GM10266 (cell line): ENCODE results near the gene RPL22L1.
A peak's percentile ranks its signal among the peaks of the same experiment; 100 is the strongest.

Experiments
- DNase-seq: peaks from one replicate; pipeline ENCODE4 v3.0.0; 2012; ENCODE audit errors: extremely low spot score
- CTCF ChIP-seq: IDR thresholded peaks from 2 replicates; pipeline ENCODE4 v1.5.1; 2012; ENCODE audit warnings: mild to moderate bottlenecking, low read depth; ENCODE audit not compliant: control insufficient read depth, insufficient read depth; ENCODE audit errors: missing control alignments

The RPL22L1 gene

GRCh38 chr3:170909129-170909903, 39.3 kb upstream of the RPL22L1 start:
- no peak for DNase-seq
- TF ChIP-seq CTCF, result no peak

- no peak for TF ChIP-seq CTCF
- DNase-seq, result peak; percentile 97
Measured at GRCh38 chr3:170908235-170909116, 38.5 kb upstream of the RPL22L1 start, which contains the start of gene EIF5A2. Gene EIF5A2, minus strand, starts transcription at chr3:170908637. Its CDS starts 831 bp downstream, at chr3:170907806.

- DNase-seq, result peak; percentile 40
Measured at GRCh38 chr3:170907637-170908234, 37.7 kb upstream of the RPL22L1 start.

GRCh38 chr3:170905862-170906261, 35.9 kb upstream of the RPL22L1 start:
- no peak for TF ChIP-seq CTCF
- DNase-seq, result no peak

More at GRCh38 chr3:170907637-170908234, 37.7 kb upstream of the RPL22L1 start:
- TF ChIP-seq CTCF, result no peak

- DNase-seq, result no peak
Measured at GRCh38 chr3:170903123-170903522, 33.1 kb upstream of the RPL22L1 start.

GRCh38 chr3:170899455-170899854, 29.5 kb upstream of the RPL22L1 start:
- TF ChIP-seq CTCF, result no peak

More at GRCh38 chr3:170903123-170903522, 33.1 kb upstream of the RPL22L1 start:
- no peak for TF ChIP-seq CTCF

More at GRCh38 chr3:170899455-170899854, 29.5 kb upstream of the RPL22L1 start:
- DNase-seq, result no peak
